Panc1 (cell line): ENCODE results near the gene GEMIN7. TPM values are rescaled to one million over a fixed set of nuclear protein-coding genes. Genes with fewer than 3 reads are reported as not detected.

ENCODE experiments used
- ATAC-seq: fragments of 200-7000 bp; cut with Tn5 transposase; 2 replicates; pipeline ENCODE4 v1.9.1; 2020; ENCODE audit warnings: mild to moderate bottlenecking, moderate library complexity
- BruUV-seq: library from RNA; stranded (reverse); fragments of 400-500 nt; replicated peaks from 2 replicates; lab custom pipeline; 2021; lab: Mats Ljungman, UMichigan
- CTCF ChIA-PET: fragments of 300-600 bp; sonication (Branson Sonifier 250); formaldehyde crosslinking; loops from one replicate; lab custom pipeline; 2022; ENCODE audit warnings: antibody characterized with exemption; lab: Charles Lee
- POLR2A ChIA-PET: fragments of 300-600 bp; sonication (Branson Sonifier 250); formaldehyde crosslinking; loops from one replicate; lab custom pipeline; 2022; ENCODE audit warnings: antibody characterized with exemption; lab: Charles Lee
- DNase-seq: peaks from one replicate; pipeline ENCODE4 v3.0.0-alpha.2; 2010; ENCODE audit warnings: low read depth, low spot score
- H3K27ac ChIP-seq: 2 replicates; pipeline ENCODE4 v1.5.1; 2011; ENCODE audit warnings: mild to moderate bottlenecking, low read length, inconsistent platforms
- H3K27me3 ChIP-seq: fragments of 200-500 bp; sonication (Bioruptor generic); 2 replicates; pipeline ENCODE4 v1.6.0; 2014; ENCODE audit warnings: low read length, inconsistent platforms; ENCODE audit not compliant: control insufficient read depth, insufficient read depth
- H3K36me3 ChIP-seq: fragments of 200-500 bp; sonication (Bioruptor generic); 2 replicates; pipeline ENCODE4 v1.5.1; 2014; ENCODE audit warnings: inconsistent platforms, mild to moderate bottlenecking, low read length, moderate library complexity; ENCODE audit not compliant: control insufficient read depth, insufficient read depth
- H3K4me1 ChIP-seq: 2 replicates; pipeline ENCODE4 v1.5.1; 2011; ENCODE audit warnings: inconsistent platforms, mild to moderate bottlenecking, low read length, moderate library complexity; ENCODE audit not compliant: control insufficient read depth, insufficient read depth
- H3K4me3 ChIP-seq, 2 experiments: 2 replicates each; pipeline ENCODE4 v1.5.1; 2011 to 2012; ENCODE audit warnings: low read depth in 2 of 2, low read length in 2 of 2, mild to moderate bottlenecking in 2 of 2, inconsistent platforms in 1 of 2, moderate library complexity in 1 of 2
- H3K9me3 ChIP-seq: fragments of 200-500 bp; sonication (Bioruptor generic); 2 replicates; pipeline ENCODE4 v1.5.1; 2014; ENCODE audit warnings: low read depth, mild to moderate bottlenecking, inconsistent platforms, low read length, moderate library complexity; ENCODE audit not compliant: control insufficient read depth, insufficient read depth
- POLR2AphosphoS5 ChIP-seq: IDR thresholded peaks from 2 replicates; pipeline ENCODE4 v1.6.1; 2012; ENCODE audit warnings: mild to moderate bottlenecking, low read depth, low read length, moderate library complexity
- REST ChIP-seq, 2 experiments: IDR thresholded peaks; 2 replicates each; pipeline ENCODE4 v1.6.1; 2011 to 2012; ENCODE audit warnings: low read depth in 2 of 2, control low read depth in 1 of 2, low read length in 1 of 2, mild to moderate bottlenecking in 1 of 2, moderate library complexity in 1 of 2; ENCODE audit not compliant: insufficient read depth in 1 of 2
- SIN3A ChIP-seq: IDR thresholded peaks from 2 replicates; pipeline ENCODE4 v1.6.1; 2012; ENCODE audit warnings: low read depth, mild to moderate bottlenecking, low read length, moderate library complexity, borderline replicate concordance; ENCODE audit not compliant: insufficient read depth
- TCF7L2 ChIP-seq: IDR thresholded peaks from 2 replicates; pipeline ENCODE4 v1.6.1; 2011; ENCODE audit warnings: mild to moderate bottlenecking, low read depth, low read length, inconsistent platforms
- in situ Hi-C: cut with HindIII; loops from 2 replicates; pipeline ENCODE4 v1.10.0; 2016; ENCODE audit warnings: low sequenced_read_pairs, low pct_unique_long_range_greater_than_20kb
- intact Hi-C: fragments of 100-400 bp; cut with micrococcal nuclease; formaldehyde crosslinking; loops from one replicate; pipeline ENCODE4 v1.10.0; 2022; ENCODE audit not compliant: unreplicated experiment
- total RNA-seq: library from RNA; stranded (reverse); gene quantifications from one replicate; pipeline ENCODE4 v1.2.1, GENCODE V29; 2021; ENCODE audit not compliant: unreplicated experiment
- TF ChIP-seq, protein P1 (sequence below): fragments of 450-650 bp; IDR thresholded peaks from 2 replicates; pipeline ENCODE4 v1.5.1; 2017; ENCODE audit warnings: mild to moderate bottlenecking

GEMIN7 gene
- total RNA-seq, 1 experiment from 2014 or later = 29.5 TPM

GRCh38 chr19:45112111-45112827 lies 33.2 kb downstream of the GEMIN7 start:
- no peak for DNase-seq
- BruUV-seq = no TSS peak
- CTCF ChIA-PET = no interaction called here
- Histone ChIP-seq H3K27me3 (no peaks in the 10 kb centered on the region), H3K4me3 (no peak overlapping the region), H3K9me3 (no peaks in the 10 kb centered on the region), H3K4me1 (no peaks in the 10 kb centered on the region), H3K27ac (no peak overlapping the region), H3K36me3 (no peaks in the 10 kb centered on the region)
- TF ChIP-seq, protein P1, sequence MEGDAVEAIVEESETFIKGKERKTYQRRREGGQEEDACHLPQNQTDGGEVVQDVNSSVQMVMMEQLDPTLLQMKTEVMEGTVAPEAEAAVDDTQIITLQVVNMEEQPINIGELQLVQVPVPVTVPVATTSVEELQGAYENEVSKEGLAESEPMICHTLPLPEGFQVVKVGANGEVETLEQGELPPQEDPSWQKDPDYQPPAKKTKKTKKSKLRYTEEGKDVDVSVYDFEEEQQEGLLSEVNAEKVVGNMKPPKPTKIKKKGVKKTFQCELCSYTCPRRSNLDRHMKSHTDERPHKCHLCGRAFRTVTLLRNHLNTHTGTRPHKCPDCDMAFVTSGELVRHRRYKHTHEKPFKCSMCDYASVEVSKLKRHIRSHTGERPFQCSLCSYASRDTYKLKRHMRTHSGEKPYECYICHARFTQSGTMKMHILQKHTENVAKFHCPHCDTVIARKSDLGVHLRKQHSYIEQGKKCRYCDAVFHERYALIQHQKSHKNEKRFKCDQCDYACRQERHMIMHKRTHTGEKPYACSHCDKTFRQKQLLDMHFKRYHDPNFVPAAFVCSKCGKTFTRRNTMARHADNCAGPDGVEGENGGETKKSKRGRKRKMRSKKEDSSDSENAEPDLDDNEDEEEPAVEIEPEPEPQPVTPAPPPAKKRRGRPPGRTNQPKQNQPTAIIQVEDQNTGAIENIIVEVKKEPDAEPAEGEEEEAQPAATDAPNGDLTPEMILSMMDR = no peak
- no peak for TF ChIP-seq REST (IDR thresholded peaks at IDR 0.05; ENCODE audit: insufficient read depth in 1 of 2, low read depth in 2 of 2, low read length in 1 of 2)
- no peak for TF ChIP-seq POLR2AphosphoS5
- TF ChIP-seq SIN3A = no peak
- TF ChIP-seq TCF7L2 = no peak
- in situ Hi-C loops (no loop called here), intact Hi-C loops (no loop called here)
- POLR2A ChIA-PET = interaction anchor here (0.6 kb wide), 1 partner anchor 9 kb away, joined by 4 read pairs; no protein-coding TSS in a partner anchor
- no peak for ATAC-seq

DNA sequence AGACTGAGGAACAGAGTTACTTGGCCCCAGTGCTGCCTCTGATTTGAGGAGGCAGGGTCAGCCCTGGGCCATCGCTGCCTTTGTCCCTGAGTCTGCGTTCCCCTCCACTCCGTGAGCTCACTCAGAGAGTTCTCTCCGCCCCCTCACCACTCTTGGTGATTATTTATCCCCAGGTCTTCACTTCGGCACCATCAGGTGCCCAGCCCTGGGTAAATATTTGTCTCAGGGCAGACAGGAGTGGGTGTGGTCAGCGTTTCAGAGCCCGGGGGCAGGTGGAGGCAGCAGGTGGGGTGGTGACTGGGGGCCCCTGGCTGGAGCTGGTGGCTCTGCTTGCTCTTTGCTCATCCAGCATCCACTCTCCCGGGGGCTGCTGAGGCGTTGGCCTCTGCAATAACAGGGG lies 34.6 kb downstream of the GEMIN7 start:
- CTCF ChIA-PET = no interaction called here
- Histone ChIP-seq H3K4me3 (no peak overlapping the region), H3K36me3 (no peaks in the 10 kb centered on the region), H3K27me3 (no peaks in the 10 kb centered on the region), H3K9me3 (no peaks in the 10 kb centered on the region), H3K4me1 (peaks cover 4% of the 10 kb centered on the region; the same call in 1 of the 2 replicates), H3K27ac (no peak overlapping the region)
- ATAC-seq (no peak), DNase-seq (no peak)
- no peak for TF ChIP-seq TCF7L2
- TF ChIP-seq SIN3A = no peak
- TF ChIP-seq, protein P1 = no peak
- TF ChIP-seq REST (IDR thresholded peaks at IDR 0.05; ENCODE audit: insufficient read depth in 1 of 2, low read depth in 2 of 2, low read length in 1 of 2) = no peak
- TF ChIP-seq POLR2AphosphoS5 = no peak
- BruUV-seq = no TSS peak
- intact Hi-C loops (no loop called here), in situ Hi-C loops (no loop called here)
- POLR2A ChIA-PET = no interaction called here
